Measurements from ENCODE around the gene PACRG. TPM values are rescaled to one million over a fixed set of nuclear protein-coding genes. Genes with fewer than 3 reads are reported as not detected.

PACRG gene
- total and polyA plus RNA-seq, 2 of the 13 experiments (the other 11 are each of a cell fraction or from before 2014, with no cell fraction given) = 0.13 TPM; not detected in 1

DNA sequence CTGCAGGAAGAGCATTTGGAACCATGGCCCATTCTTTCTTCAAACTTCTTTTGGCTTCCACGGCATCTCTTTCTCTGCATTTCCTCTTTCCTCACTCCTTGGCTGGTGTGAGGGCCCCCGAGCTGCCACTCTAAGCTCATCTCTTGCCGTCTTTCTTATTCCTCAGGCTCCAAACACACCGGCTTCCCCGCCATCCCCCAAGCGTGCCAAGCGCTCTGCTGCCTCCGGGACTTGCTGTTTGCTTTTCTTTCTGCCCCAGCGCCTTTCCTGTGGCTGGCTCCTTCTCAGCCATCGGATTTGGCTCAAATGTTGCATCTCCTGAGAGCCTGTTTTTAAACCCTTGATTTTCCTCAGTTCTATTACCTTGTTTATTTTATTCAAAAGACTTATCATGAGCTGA is 172.7 kb downstream of the PACRG start (continued):
- TF ChIP-seq, protein P1, sequence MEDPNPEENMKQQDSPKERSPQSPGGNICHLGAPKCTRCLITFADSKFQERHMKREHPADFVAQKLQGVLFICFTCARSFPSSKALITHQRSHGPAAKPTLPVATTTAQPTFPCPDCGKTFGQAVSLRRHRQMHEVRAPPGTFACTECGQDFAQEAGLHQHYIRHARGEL (CRISPR knock-in tag; IDR thresholded peaks at IDR 0.05) = no peak
- TF ChIP-seq ZNF674 (CRISPR knock-in tag; IDR thresholded peaks at IDR 0.05; ENCODE audit: low read depth) (no peak), HNF4A (CRISPR knock-in tag; IDR thresholded peaks at IDR 0.05) (no peak), ZNF350 (CRISPR knock-in tag; IDR thresholded peaks at IDR 0.05; ENCODE audit: borderline replicate concordance, low read depth) (no peak)
- TF ChIP-seq, protein P2, sequence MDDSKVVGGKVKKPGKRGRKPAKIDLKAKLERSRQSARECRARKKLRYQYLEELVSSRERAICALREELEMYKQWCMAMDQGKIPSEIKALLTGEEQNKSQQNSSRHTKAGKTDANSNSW (CRISPR knock-in tag; IDR thresholded peaks at IDR 0.05; ENCODE audit: borderline replicate concordance) = no peak

DNA sequence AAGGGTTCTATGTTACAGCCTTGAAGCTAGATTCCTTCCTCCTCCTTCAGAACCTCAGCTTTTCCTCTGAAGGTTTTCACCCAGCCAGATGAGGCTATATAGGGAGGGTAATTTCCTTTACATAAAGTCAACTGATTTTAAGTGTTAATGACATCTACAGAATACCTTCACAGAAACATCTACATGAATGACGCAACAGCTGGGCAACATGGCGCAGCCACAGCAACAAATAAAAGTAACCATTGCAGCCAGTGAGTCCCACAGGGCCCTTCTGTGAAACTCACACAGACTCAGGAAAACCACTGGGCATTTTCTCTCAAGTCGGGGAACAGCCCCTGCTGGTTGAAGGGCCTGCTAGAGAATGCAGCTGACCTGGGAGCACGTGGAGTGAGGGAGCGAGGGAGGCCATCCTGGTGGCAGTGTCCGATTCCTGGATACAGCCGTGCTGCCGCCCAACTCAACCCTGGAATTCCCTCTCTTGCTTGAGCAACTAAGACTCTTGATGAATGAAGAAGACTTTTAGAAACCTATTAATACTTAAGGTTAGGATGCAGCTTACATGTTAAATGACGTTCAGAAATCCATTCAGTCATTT is 176.4 kb downstream of the PACRG start:
- 55% methylated on average over 9 of the region's 9 CpGs for WGBS (ENCODE audit: low lambda C conversion rate)
- intact Hi-C loops (cut with micrococcal nuclease; ENCODE audit: unreplicated experiment) = no loop called here
- in situ Hi-C loops (cut with HindIII; ENCODE audit: extremely low pct_ligation_motif_present, low pct_unique_long_range_greater_than_20kb) = no loop called here

More for the DNA sequence above, 176.4 kb downstream of the PACRG start:
- DNase-seq (ENCODE audit: low spot score) = no peak
- TF ChIP-seq, protein P3, sequence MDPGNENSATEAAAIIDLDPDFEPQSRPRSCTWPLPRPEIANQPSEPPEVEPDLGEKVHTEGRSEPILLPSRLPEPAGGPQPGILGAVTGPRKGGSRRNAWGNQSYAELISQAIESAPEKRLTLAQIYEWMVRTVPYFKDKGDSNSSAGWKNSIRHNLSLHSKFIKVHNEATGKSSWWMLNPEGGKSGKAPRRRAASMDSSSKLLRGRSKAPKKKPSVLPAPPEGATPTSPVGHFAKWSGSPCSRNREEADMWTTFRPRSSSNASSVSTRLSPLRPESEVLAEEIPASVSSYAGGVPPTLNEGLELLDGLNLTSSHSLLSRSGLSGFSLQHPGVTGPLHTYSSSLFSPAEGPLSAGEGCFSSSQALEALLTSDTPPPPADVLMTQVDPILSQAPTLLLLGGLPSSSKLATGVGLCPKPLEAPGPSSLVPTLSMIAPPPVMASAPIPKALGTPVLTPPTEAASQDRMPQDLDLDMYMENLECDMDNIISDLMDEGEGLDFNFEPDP (CRISPR knock-in tag; conservative IDR thresholded peaks at IDR 0.05) = no peak
- no peak for TF ChIP-seq ZNF879 (CRISPR knock-in tag; IDR thresholded peaks at IDR 0.05)
- TF ChIP-seq ZBTB21 (CRISPR knock-in tag; IDR thresholded peaks at IDR 0.05) = no peak
- TF ChIP-seq HES4 (CRISPR knock-in tag; IDR thresholded peaks at IDR 0.05; ENCODE audit: borderline replicate concordance) = no peak
- no peak for TF ChIP-seq FOXK1 (CRISPR knock-in tag; IDR thresholded peaks at IDR 0.05; ENCODE audit: borderline replicate concordance, low read depth)
- no peak for TF ChIP-seq ZSCAN21 (CRISPR knock-in tag; IDR thresholded peaks at IDR 0.05; ENCODE audit: borderline replicate concordance)
- no peak for TF ChIP-seq RARA (CRISPR knock-in tag; IDR thresholded peaks at IDR 0.05)
- TF ChIP-seq CEBPB (IDR thresholded peaks at IDR 0.05; ENCODE audit: borderline replicate concordance, low read depth, low read length) = peak; percentile 65; the same call in 1 of the 2 replicates
- no peak overlapping the region for H2AFZ ChIP-seq (ENCODE audit: low read length)
- no peak overlapping the region for H3K27ac ChIP-seq (ENCODE audit: extremely low read length, insufficient read depth, low read length)
- H3K4me1 ChIP-seq (ENCODE audit: insufficient read depth, low read length) = no peaks in the 10 kb centered on the region
- no peaks in the 10 kb centered on the region for H4K20me1 ChIP-seq (ENCODE audit: insufficient read depth, low read length)
- CTCF ChIA-PET (ENCODE audit: low intra/inter-chr PET ratio, low total read pairs) = no interaction called here
- no peaks in the 10 kb centered on the region for H3K9me3 ChIP-seq (ENCODE audit: low read length)
- no TSS peak for BruUV-seq (replicated peaks)
- H3K79me2 ChIP-seq (ENCODE audit: insufficient read depth, low read length) = no peaks in the 10 kb centered on the region
- no peak overlapping the region for H3K9ac ChIP-seq (ENCODE audit: insufficient read depth, low read depth, low read length)
- no peak overlapping the region for H3K4me2 ChIP-seq (ENCODE audit: low read depth, low read length)
- FAIRE-seq = no peak
- POLR2A ChIA-PET = no interaction called here
- no peak overlapping the region for H3K4me3 ChIP-seq (replicated peaks in 1 of 3; ENCODE audit: insufficient read depth in 1 of 3, low read depth in 2 of 3, low read length in 3 of 3)
- no peak for ATAC-seq
- no peaks in the 10 kb centered on the region for H3K27me3 ChIP-seq (ENCODE audit: control insufficient read depth in 1 of 2, insufficient read depth in 2 of 2, low read length in 2 of 2)
- H3K36me3 ChIP-seq (replicated peaks in 1 of 2; ENCODE audit: control insufficient read depth in 1 of 2, insufficient read depth in 2 of 2, low read length in 2 of 2) = no peaks in the 10 kb centered on the region
